Middle frontal gyrus (tissue), 1 donor: Measurements from ENCODE around the gene LYZ.

Experiments
- DNase-seq: peaks from one replicate; pipeline ENCODE4 v3.0.0-alpha.2; 2015; ENCODE audit warnings: low spot score; ENCODE audit errors: extremely low spot score

The LYZ gene

GRCh38 chr12:69383074-69383473 lies 34.9 kb downstream of the LYZ start:
- no peak for DNase-seq

GRCh38 chr12:69385038-69385437 lies 36.9 kb downstream of the LYZ start:
- no peak for DNase-seq

- DNase-seq = no peak
Measured at GRCh38 chr12:69386921-69387320, 38.7 kb downstream of the LYZ start.

GRCh38 chr12:69388371-69388770 lies 40.2 kb downstream of the LYZ start:
- DNase-seq = peak; percentile 24

GRCh38 chr12:69389831-69390230 lies 41.6 kb downstream of the LYZ start:
- no peak for DNase-seq

GRCh38 chr12:69392179-69392928 lies 44.2 kb downstream of the LYZ start:
- no peak for DNase-seq

GRCh38 chr12:69396041-69396440 lies 47.9 kb downstream of the LYZ start:
- DNase-seq = no peak

- DNase-seq = no peak
Measured at GRCh38 chr12:69396963-69397362, 48.8 kb downstream of the LYZ start.

- DNase-seq = no peak
Measured at GRCh38 chr12:69397978-69398377, 49.8 kb downstream of the LYZ start.

- DNase-seq = no peak
Measured at GRCh38 chr12:69401940-69402339, 53.8 kb downstream of the LYZ start.
